MM.1S (cell line): ENCODE results near the gene PLA2G4F.

Experiments used
- DNase-seq: peaks from one replicate; pipeline ENCODE4 v3.0.0-alpha.2; 2015
- H2AFZ ChIP-seq: fragments of 300-600 bp; sonication (generic); 2 replicates; pipeline ENCODE4 v1.6.0; 2016; ENCODE audit warnings: antibody characterized with exemption, low read length
- H3F3A ChIP-seq: fragments of 300-600 bp; sonication (generic); 2 replicates; pipeline ENCODE4 v1.6.1; 2016; ENCODE audit warnings: mild to moderate bottlenecking, antibody characterized with exemption, low read length, moderate library complexity, mixed read lengths; ENCODE audit not compliant: insufficient read depth
- H3K27ac ChIP-seq: fragments of 300-600 bp; sonication (generic); 2 replicates; pipeline ENCODE4 v1.5.1; 2016; ENCODE audit warnings: mild to moderate bottlenecking, low read length
- H3K27me3 ChIP-seq: fragments of 300-600 bp; sonication (generic); replicated peaks from 2 replicates; pipeline ENCODE4 v1.6.0; 2016; ENCODE audit warnings: low read length; ENCODE audit not compliant: insufficient read depth
- H3K36me3 ChIP-seq: fragments of 300-600 bp; sonication (generic); replicated peaks from 2 replicates; pipeline ENCODE4 v1.6.1; 2016; ENCODE audit warnings: mild to moderate bottlenecking, low read length, mixed read lengths; ENCODE audit not compliant: insufficient read depth
- H3K4me1 ChIP-seq: fragments of 300-600 bp; sonication (generic); 2 replicates; pipeline ENCODE4 v1.6.1; 2016; ENCODE audit warnings: low read length, mixed read lengths
- H3K4me2 ChIP-seq: fragments of 300-600 bp; sonication (generic); 2 replicates; pipeline ENCODE4 v1.6.0; 2016; ENCODE audit warnings: low read depth, low read length
- H3K4me3 ChIP-seq: fragments of 300-600 bp; sonication (generic); 2 replicates; pipeline ENCODE4 v1.5.1; 2016; ENCODE audit warnings: low read length, mixed read lengths
- H3K79me2 ChIP-seq: fragments of 300-600 bp; sonication (generic); 2 replicates; pipeline ENCODE4 v1.6.1; 2016; ENCODE audit warnings: mixed run types, low read length, mixed read lengths
- H3K9ac ChIP-seq: fragments of 300-600 bp; sonication (generic); 2 replicates; pipeline ENCODE4 v1.6.1; 2016; ENCODE audit warnings: low read length, mixed read lengths
- H3K9me2 ChIP-seq: fragments of 300-600 bp; sonication (generic); replicated peaks from 2 replicates; pipeline ENCODE4 v1.6.1; 2016; ENCODE audit warnings: mild to moderate bottlenecking, low read length, mixed read lengths; ENCODE audit not compliant: insufficient read depth
- H3K9me3 ChIP-seq: fragments of 300-600 bp; sonication (generic); replicated peaks from 2 replicates; pipeline ENCODE4 v1.6.1; 2016; ENCODE audit warnings: mild to moderate bottlenecking, low read length, mixed read lengths; ENCODE audit not compliant: insufficient read depth
- H4K20me1 ChIP-seq: fragments of 300-600 bp; sonication (generic); 2 replicates; pipeline ENCODE4 v1.6.1; 2016; ENCODE audit warnings: mild to moderate bottlenecking, low read length, moderate library complexity, mixed read lengths; ENCODE audit not compliant: insufficient read depth
- CTCF ChIP-seq: fragments of 300-600 bp; sonication (generic); IDR thresholded peaks from 2 replicates; pipeline ENCODE4 v1.5.1; 2016; ENCODE audit warnings: antibody characterized with exemption, low read length, mixed read lengths
- EZH2 ChIP-seq: fragments of 300-600 bp; sonication (generic); optimal IDR thresholded peaks from 2 replicates; pipeline ENCODE3; 2017; ENCODE audit warnings: low read depth, mild to moderate bottlenecking, antibody characterized with exemption, low read length, mixed read lengths
- EZH2phosphoT487 ChIP-seq: fragments of 300-600 bp; sonication (generic); IDR thresholded peaks from 2 replicates; pipeline ENCODE4 v1.6.1; 2018; ENCODE audit warnings: antibody characterized with exemption, low read length

Gene PLA2G4F

GRCh38 chr15:42139596-42139995, 16.8 kb downstream of the PLA2G4F start:
- H3K27me3 ChIP-seq: no peaks in the 10 kb centered on the region
- H3K4me1 ChIP-seq: no peaks in the 10 kb centered on the region
- H3K27ac ChIP-seq: no peak overlapping the region
- no peak overlapping the region for H2AFZ ChIP-seq
- TF ChIP-seq EZH2phosphoT487 (no peak), CTCF (no peak), EZH2 (no peak)
- H3K9ac ChIP-seq: no peak overlapping the region
- no peaks in the 10 kb centered on the region for H3K9me3 ChIP-seq
- no peaks in the 10 kb centered on the region for H4K20me1 ChIP-seq
- no peaks in the 10 kb centered on the region for H3F3A ChIP-seq
- no peaks in the 10 kb centered on the region for H3K79me2 ChIP-seq
- no peaks in the 10 kb centered on the region for H3K9me2 ChIP-seq
- DNase-seq: no peak
- H3K4me2 ChIP-seq: no peak overlapping the region
- H3K4me3 ChIP-seq: no peak overlapping the region
- no peaks in the 10 kb centered on the region for H3K36me3 ChIP-seq

- no peaks in the 10 kb centered on the region for H3K9me2 ChIP-seq
- H3K27ac ChIP-seq: no peak overlapping the region
- no peak overlapping the region for H3K9ac ChIP-seq
- no peaks in the 10 kb centered on the region for H3K27me3 ChIP-seq
- H3K79me2 ChIP-seq: no peaks in the 10 kb centered on the region
- no peak for DNase-seq
- H3K4me2 ChIP-seq: no peak overlapping the region
- no peaks in the 10 kb centered on the region for H3F3A ChIP-seq
- no peaks in the 10 kb centered on the region for H3K9me3 ChIP-seq
- no peak overlapping the region for H3K4me3 ChIP-seq
- TF ChIP-seq EZH2phosphoT487 (no peak), CTCF (no peak), EZH2 (no peak)
- no peaks in the 10 kb centered on the region for H3K4me1 ChIP-seq
- no peak overlapping the region for H2AFZ ChIP-seq
- H4K20me1 ChIP-seq: no peaks in the 10 kb centered on the region
- no peaks in the 10 kb centered on the region for H3K36me3 ChIP-seq
These were observed 17.5 kb downstream of the PLA2G4F start for GRCh38 chr15:42138968-42139386.

GRCh38 chr15:42138411-42138810, 18.0 kb downstream of the PLA2G4F start:
- H3K9me2 ChIP-seq: no peaks in the 10 kb centered on the region
- no peaks in the 10 kb centered on the region for H3K27me3 ChIP-seq
- H3K9ac ChIP-seq: no peak overlapping the region
- TF ChIP-seq CTCF (no peak), EZH2phosphoT487 (no peak), EZH2 (no peak)
- H2AFZ ChIP-seq: no peak overlapping the region
- no peaks in the 10 kb centered on the region for H4K20me1 ChIP-seq
- no peaks in the 10 kb centered on the region for H3K4me1 ChIP-seq
- no peak overlapping the region for H3K4me3 ChIP-seq
- no peaks in the 10 kb centered on the region for H3K79me2 ChIP-seq
- no peaks in the 10 kb centered on the region for H3K36me3 ChIP-seq
- no peak for DNase-seq
- no peaks in the 10 kb centered on the region for H3K9me3 ChIP-seq
- H3K4me2 ChIP-seq: no peak overlapping the region
- no peak overlapping the region for H3K27ac ChIP-seq
- no peaks in the 10 kb centered on the region for H3F3A ChIP-seq
